WI38 (cell line): ENCODE measurements around the gene RHOT1.
"Not testable (repeated sequence)": the region's sequence is repeated elsewhere in the genome, so short reads cannot be mapped to it uniquely, and the experiment has no call there.

Experiments used
- H3K4me3 ChIP-seq: 2 replicates; pipeline ENCODE4 v1.5.1; 2011; ENCODE audit warnings: low read depth, mild to moderate bottlenecking, control low read depth, low read length
- CTCF ChIP-seq: IDR thresholded peaks from 2 replicates; pipeline ENCODE4 v1.5.1; 2012; ENCODE audit warnings: low read depth, mild to moderate bottlenecking, control low read depth, low read length

Gene RHOT1

GRCh38 chr17:32117399-32117798 lies 24.9 kb upstream of the RHOT1 start:
- TF ChIP-seq CTCF, result no peak
- H3K4me3 ChIP-seq, result no peak overlapping the region

GRCh38 chr17:32118088-32118487 lies 24.2 kb upstream of the RHOT1 start:
- not testable (repeated sequence) for H3K4me3 ChIP-seq

GRCh38 chr17:32118835-32119234 lies 23.5 kb upstream of the RHOT1 start:
- no peak for TF ChIP-seq CTCF
- H3K4me3 ChIP-seq, result no peak overlapping the region

GRCh38 chr17:32120141-32120540 lies 22.2 kb upstream of the RHOT1 start:
- no peak for TF ChIP-seq CTCF
- no peak overlapping the region for H3K4me3 ChIP-seq

GRCh38 chr17:32120716-32121115 lies 21.6 kb upstream of the RHOT1 start:
- no peak overlapping the region for H3K4me3 ChIP-seq
- TF ChIP-seq CTCF, result no peak

GRCh38 chr17:32123782-32124181 lies 18.5 kb upstream of the RHOT1 start:
- no peak for TF ChIP-seq CTCF
- no peak overlapping the region for H3K4me3 ChIP-seq

GRCh38 chr17:32124985-32125847 lies 17.1 kb upstream of the RHOT1 start:
- H3K4me3 ChIP-seq, result no peak overlapping the region
- no peak for TF ChIP-seq CTCF

- no peak for TF ChIP-seq CTCF
- no peak overlapping the region for H3K4me3 ChIP-seq
Measured at GRCh38 chr17:32125848-32126153, 16.5 kb upstream of the RHOT1 start.
